T-helper 17 cell (primary cell): ENCODE results near the gene DNAAF3. TPM values are rescaled to one million over a fixed set of nuclear protein-coding genes. Genes with fewer than 3 reads are reported as not detected.
A peak's percentile ranks its signal among the peaks of the same experiment; 100 is the strongest.
"Not testable (repeated sequence)": the region's sequence is repeated elsewhere in the genome, so short reads cannot be mapped to it uniquely, and the experiment has no call there.

Experiments used
- ATAC-seq: fragments of 150-1000 bp; cut with Tn5 transposase; 2 replicates; pipeline ENCODE4 v1.10.0; 2021; ENCODE audit warnings: mild to moderate bottlenecking, moderate library complexity
- DNase-seq, 3 donors: peaks; one replicate each; pipeline versions ENCODE4 v3.0.0 to v3.0.0-alpha.2; 2020 to 2021
- H3K9me3 ChIP-seq: one replicate; pipeline ENCODE4 v1.7.0; 2013; ENCODE audit warnings: low read length, mild to moderate bottlenecking; ENCODE audit not compliant: control insufficient read depth, poor library complexity, severe bottlenecking
- H3K27ac Mint-ChIP-seq: one replicate; pipeline ENCODE4 v1.8.0; 2022; ENCODE audit warnings: mild to moderate bottlenecking, moderate library complexity, mixed read lengths
- H3K27me3 Mint-ChIP-seq: one replicate; pipeline ENCODE4 v1.8.0; 2022; ENCODE audit warnings: mixed read lengths
- H3K36me3 Mint-ChIP-seq: one replicate; pipeline ENCODE4 v1.8.0; 2022; ENCODE audit warnings: low read depth, mixed read lengths
- H3K4me1 Mint-ChIP-seq: one replicate; pipeline ENCODE4 v1.8.0; 2022; ENCODE audit warnings: mild to moderate bottlenecking, mixed read lengths
- H3K4me3 Mint-ChIP-seq: one replicate; pipeline ENCODE4 v1.8.0; 2022; ENCODE audit warnings: mild to moderate bottlenecking, moderate library complexity, mixed read lengths
- total RNA-seq, 4 donors: library from RNA in 2 of 4; stranded (reverse) in 2 of 4; gene quantifications; one replicate each; pipeline ENCODE4 v1.2.3 and lab custom pipeline; 2022 to 2026

Gene DNAAF3
- not detected for total RNA-seq
- 0 reads per million in 2 donors for total RNA-seq (lab: John Stamatoyannopoulos, UW)

DNA sequence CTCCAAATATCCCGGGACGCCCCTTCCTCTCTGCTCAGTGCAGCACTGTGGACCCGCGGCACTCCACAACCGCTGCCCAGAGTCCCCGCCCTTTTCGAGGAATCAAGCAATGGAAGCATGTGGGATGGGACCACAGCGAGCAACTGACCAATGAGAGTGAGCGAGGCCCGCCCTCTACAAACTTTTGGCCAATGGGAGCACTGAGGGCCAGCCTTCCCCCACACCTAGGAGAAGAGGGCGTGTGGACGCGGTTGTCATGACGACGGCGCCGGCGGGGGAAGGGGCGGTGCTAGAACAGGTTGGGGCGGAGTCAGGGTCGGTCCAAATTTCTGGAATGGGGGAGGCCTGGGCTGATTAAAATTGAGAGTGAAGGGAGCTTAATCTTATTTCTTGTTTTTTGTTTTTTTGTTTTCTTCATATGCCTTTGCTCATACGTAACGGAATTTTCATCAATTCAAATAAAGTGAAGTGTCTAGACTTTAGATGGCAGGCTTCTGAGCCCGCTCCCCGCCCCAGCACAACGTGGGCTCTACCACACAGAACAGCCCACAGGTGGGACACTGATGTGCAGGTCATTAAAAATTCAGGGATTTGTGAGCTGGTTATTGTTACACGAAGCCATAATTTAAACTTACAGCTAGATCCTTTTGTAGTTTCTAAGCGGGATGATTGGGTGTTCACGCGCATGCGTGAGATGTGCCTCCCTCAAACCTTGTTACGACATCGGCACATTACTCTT, at the start of gene DNAAF3:
DNAAF3 (minus strand) TSS at position 84 of the 739 bp plus-strand sequence. CDS start 200 bp downstream, outside the sequence.
- peak within 1 kb of the TSS; percentile 37 for H3K4me3 Mint-ChIP-seq
- H3K9me3 ChIP-seq, result no peaks in the 10 kb centered on the region
- DNase-seq, result peak in 2 of 3 donors; percentile 35 to 45
- peaks cover 6% of the 10 kb centered on the region for H3K36me3 Mint-ChIP-seq
- H3K4me1 Mint-ChIP-seq, result peaks cover 12% of the 10 kb centered on the region
- no peak within 1 kb of the TSS for H3K27ac Mint-ChIP-seq
- peaks cover 68% of the 10 kb centered on the region for H3K27me3 Mint-ChIP-seq
- peak; percentile 86 for ATAC-seq

DNA sequence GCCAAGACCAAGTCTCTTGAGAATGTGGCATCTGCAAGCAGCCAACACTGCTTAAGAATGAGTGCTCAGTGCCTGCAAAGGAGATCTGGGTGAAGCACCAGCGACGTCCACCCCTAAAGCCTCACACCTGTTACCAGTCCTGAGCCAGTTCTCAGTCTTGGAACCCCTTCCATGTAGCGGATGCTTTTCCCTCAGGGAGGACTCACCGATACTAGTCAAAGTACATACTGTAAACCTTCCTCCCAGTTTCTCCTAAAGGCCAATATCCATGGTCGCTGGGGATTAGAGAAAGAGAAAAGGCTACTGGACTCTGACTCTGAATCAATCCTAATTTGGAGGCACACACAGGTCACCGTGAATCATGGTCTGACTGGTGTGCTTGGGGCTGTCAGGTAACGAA, 47.1 kb upstream of the DNAAF3 start:
- no peak overlapping the region for H3K27ac Mint-ChIP-seq
- peaks cover 9% of the 10 kb centered on the region for H3K4me1 Mint-ChIP-seq
- DNase-seq (no peak), ATAC-seq (no peak)
- H3K36me3 Mint-ChIP-seq, result peaks cover 5% of the 10 kb centered on the region
- no peaks in the 10 kb centered on the region for H3K9me3 ChIP-seq
- H3K4me3 Mint-ChIP-seq, result no peak overlapping the region
- peaks cover 32% of the 10 kb centered on the region for H3K27me3 Mint-ChIP-seq

DNA sequence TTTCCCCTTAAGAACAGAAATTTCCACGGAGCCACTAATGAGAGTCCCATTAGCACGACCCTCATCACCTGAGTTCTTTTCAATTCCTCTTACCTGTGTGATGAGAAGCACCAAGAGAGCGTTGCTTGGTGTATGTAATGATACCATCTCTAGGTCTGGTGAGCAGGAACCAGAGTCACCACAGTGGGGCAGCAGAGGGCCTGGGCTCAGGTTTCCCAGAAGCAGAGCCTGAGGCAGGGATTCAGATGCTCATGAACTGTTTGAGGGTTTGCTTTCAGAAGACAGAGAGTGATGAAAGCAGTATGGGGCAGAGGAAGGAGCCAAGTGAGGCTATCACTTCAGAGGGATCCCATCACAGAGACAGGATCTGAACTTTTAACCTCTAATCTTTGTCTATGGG, 46.0 kb upstream of the DNAAF3 start:
- ATAC-seq (peak; percentile 33), DNase-seq (no peak)
- Mint-ChIP-seq H3K4me3 (no peak overlapping the region), H3K36me3 (peaks cover 5% of the 10 kb centered on the region), H3K27ac (no peak overlapping the region), H3K27me3 (peaks cover 32% of the 10 kb centered on the region), H3K4me1 (peaks cover 9% of the 10 kb centered on the region)
- H3K9me3 ChIP-seq, result no peaks in the 10 kb centered on the region

DNA sequence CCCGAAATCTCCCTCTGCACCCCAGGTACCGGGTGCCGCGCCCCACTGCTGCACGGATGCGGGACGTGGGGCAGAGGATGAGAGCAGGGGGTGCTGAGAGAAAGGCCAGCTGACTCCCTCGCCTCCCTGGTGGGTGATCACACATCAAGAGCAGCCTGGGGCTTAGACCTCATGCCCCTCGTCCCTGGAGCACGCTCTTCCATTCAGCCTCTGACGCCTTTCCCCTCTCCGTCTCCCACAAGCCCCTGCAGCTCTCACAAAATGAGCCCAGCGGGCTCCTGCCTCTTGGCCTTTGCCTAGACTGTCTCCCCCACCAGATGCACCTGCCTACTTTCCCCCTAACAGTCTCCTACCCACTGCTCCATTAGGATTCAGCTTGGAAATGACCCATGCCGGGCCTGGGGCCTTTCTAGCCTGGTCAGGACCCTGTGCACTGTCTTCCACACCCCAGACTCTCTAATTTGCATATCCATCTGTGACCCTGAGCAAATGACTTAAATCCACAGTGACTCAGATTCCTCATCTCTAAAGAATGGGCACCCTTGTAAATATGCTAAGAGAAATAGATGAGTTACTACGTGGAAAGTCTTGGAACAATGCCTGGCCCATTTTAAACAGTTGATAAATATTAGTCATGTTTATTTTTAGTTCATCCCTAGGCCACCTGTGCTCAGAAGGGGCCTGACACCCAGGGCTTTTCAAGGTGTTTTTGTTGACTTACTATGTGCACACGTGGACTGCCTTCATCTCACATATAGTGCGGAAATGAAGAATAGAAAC, 43.5 kb upstream of the DNAAF3 start:
- Mint-ChIP-seq H3K27me3 (peaks cover 36% of the 10 kb centered on the region), H3K4me3 (no peak overlapping the region), H3K4me1 (peaks cover 4% of the 10 kb centered on the region), H3K36me3 (peaks cover 3% of the 10 kb centered on the region), H3K27ac (no peak overlapping the region)
- DNase-seq, result no peak
- ATAC-seq, result no peak
- no peaks in the 10 kb centered on the region for H3K9me3 ChIP-seq

GRCh38 chr19:55208880-55209692, 42.7 kb upstream of the DNAAF3 start, which contains the start of gene PTPRH:
Gene PTPRH (minus strand): TSS chr19:55209501. CDS start chr19:55209433, 68 bp downstream.
- no peak within 1 kb of the TSS for H3K4me3 Mint-ChIP-seq
- H3K36me3 Mint-ChIP-seq, result peaks cover 3% of the 10 kb centered on the region
- H3K27me3 Mint-ChIP-seq, result peaks cover 38% of the 10 kb centered on the region
- no peak within 1 kb of the TSS for H3K27ac Mint-ChIP-seq
- ATAC-seq, result no peak
- H3K4me1 Mint-ChIP-seq, result peaks cover 4% of the 10 kb centered on the region
- no peaks in the 10 kb centered on the region for H3K9me3 ChIP-seq
- DNase-seq, result no peak

DNA sequence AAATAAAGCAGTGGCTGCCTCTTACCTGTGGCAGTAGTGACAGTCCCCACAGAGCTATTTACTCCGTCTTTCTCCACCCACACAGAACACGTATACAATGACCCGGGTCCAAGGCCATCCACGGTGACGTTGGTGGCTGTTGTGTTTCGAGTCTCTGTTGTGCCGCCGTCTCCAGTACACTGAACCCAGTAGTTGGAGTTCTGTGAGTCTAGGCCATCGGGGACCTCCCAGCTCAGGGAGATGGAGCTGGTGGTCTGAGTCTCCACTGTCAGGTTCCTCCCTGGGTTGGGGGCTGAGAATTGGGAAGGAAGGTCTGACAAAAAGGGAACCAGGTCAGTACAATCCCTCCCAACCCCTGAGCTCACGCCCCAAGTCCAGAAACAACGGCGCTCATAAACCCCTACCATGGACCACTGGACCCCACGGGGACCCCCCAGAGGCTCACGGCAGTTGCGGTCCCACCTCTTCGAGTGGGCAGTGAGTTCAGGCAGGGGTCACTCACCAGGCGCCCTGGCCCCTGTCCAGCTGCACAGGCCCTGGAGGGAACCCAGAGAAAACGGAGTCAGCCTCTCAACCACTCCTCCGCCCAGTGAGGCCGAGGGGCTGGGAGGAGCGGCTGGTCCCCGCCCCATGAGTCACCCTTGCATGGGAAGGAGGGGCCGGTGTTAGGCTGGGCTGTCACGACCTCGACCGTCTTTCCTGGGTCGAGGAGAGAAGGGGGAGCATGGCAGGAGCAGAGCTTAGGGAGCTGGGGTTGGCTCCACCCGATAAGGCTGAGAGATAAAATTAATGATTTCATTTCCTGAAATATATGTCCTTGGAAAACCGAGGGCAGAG, 40.5 kb upstream of the DNAAF3 start:
- no peaks in the 10 kb centered on the region for H3K9me3 ChIP-seq
- Mint-ChIP-seq H3K4me3 (no peak overlapping the region), H3K36me3 (peaks cover 3% of the 10 kb centered on the region), H3K4me1 (peaks cover 4% of the 10 kb centered on the region), H3K27ac (no peak overlapping the region), H3K27me3 (peaks cover 49% of the 10 kb centered on the region)
- DNase-seq (no peak), ATAC-seq (no peak)

GRCh38 chr19:55202199-55202598, 35.8 kb upstream of the DNAAF3 start:
- not testable (repeated sequence) for H3K36me3 Mint-ChIP-seq, H3K27ac Mint-ChIP-seq, H3K9me3 ChIP-seq, DNase-seq, H3K4me1 Mint-ChIP-seq, H3K4me3 Mint-ChIP-seq, ATAC-seq
- H3K27me3 Mint-ChIP-seq, result peaks cover 57% of the 10 kb centered on the region

DNA sequence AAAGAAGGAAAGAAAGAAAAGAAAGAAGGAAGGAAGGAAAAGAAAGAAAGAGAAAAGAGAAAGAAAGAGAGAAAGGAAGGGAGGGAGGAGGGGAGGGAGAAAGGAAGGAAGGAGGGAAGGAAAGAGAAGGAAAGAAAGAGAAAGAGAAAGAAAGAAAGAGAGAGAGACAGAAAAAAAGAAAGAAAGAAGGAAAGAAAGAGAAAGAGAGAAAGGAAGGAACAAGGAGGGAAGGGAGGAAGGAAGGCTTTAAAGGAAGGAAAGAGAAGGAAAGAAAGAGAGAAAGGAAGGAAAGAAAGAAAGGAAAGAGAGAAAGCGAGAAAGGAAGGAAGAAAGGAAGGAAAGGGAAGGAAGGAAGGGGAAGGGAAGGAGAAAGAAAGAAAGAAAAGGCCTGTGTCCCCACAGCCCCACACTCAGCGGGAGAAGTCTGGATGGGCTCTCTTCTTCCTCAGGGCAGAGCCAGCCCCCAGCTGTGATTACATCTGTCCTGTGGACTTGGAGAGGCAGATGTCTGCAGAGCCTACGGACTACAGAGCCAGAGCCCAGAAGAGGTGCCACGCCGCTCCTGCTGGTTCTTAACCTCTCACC, 33.3 kb upstream of the DNAAF3 start:
- DNase-seq (no peak), ATAC-seq (no peak)
- H3K4me3 Mint-ChIP-seq, result no peak overlapping the region
- no peak overlapping the region for H3K27ac Mint-ChIP-seq
- peaks cover 2% of the 10 kb centered on the region for H3K36me3 Mint-ChIP-seq
- no peaks in the 10 kb centered on the region for H3K4me1 Mint-ChIP-seq
- H3K9me3 ChIP-seq, result no peaks in the 10 kb centered on the region
- peaks cover 36% of the 10 kb centered on the region for H3K27me3 Mint-ChIP-seq

DNA sequence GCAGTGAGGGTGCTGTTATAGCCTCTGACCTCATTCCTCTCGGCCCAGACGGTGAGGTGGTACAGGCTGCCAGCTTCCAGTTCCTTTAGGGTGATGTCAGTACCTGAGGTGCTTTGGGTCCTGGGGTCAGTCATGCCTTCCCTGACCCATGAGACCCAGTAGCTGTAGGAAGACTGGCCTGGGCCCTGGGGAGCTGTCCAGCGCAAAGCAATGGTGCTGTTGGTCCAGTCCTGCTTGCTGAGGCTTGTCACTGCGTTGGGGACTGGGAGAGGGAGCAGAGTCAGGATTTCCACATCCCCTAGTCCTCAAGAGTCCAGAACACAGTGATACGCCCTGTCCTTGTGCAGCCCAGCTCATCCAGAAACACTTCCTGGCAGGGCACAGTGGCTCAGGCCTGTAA, 32.2 kb upstream of the DNAAF3 start:
- DNase-seq, result no peak
- no peak for ATAC-seq
- Mint-ChIP-seq H3K4me3 (no peak overlapping the region), H3K27me3 (peaks cover 27% of the 10 kb centered on the region), H3K36me3 (peaks cover 2% of the 10 kb centered on the region), H3K4me1 (no peaks in the 10 kb centered on the region), H3K27ac (no peak overlapping the region)
- no peaks in the 10 kb centered on the region for H3K9me3 ChIP-seq

- ATAC-seq, result no peak
Observed at GRCh38 chr19:55197528-55197927, 31.1 kb upstream of the DNAAF3 start.

GRCh38 chr19:55196803-55197202, 30.4 kb upstream of the DNAAF3 start:
- H3K36me3 Mint-ChIP-seq, result peaks cover 2% of the 10 kb centered on the region
- peaks cover 27% of the 10 kb centered on the region for H3K27me3 Mint-ChIP-seq
- ATAC-seq, result no peak
- H3K9me3 ChIP-seq, result no peaks in the 10 kb centered on the region
- DNase-seq, result no peak
- H3K4me3 Mint-ChIP-seq, result no peak overlapping the region
- no peak overlapping the region for H3K27ac Mint-ChIP-seq
- no peaks in the 10 kb centered on the region for H3K4me1 Mint-ChIP-seq

More at GRCh38 chr19:55197528-55197927, 31.1 kb upstream of the DNAAF3 start:
- Mint-ChIP-seq H3K27ac (no peak overlapping the region), H3K4me3 (no peak overlapping the region), H3K4me1 (no peaks in the 10 kb centered on the region), H3K36me3 (peaks cover 2% of the 10 kb centered on the region), H3K27me3 (peaks cover 28% of the 10 kb centered on the region)
- DNase-seq, result no peak
- H3K9me3 ChIP-seq, result no peaks in the 10 kb centered on the region

GRCh38 chr19:55193481-55193880, 27.1 kb upstream of the DNAAF3 start:
- no peak overlapping the region for H3K27ac Mint-ChIP-seq
- H3K4me1 Mint-ChIP-seq, result peaks cover 3% of the 10 kb centered on the region
- peaks cover 24% of the 10 kb centered on the region for H3K27me3 Mint-ChIP-seq
- H3K4me3 Mint-ChIP-seq, result no peak overlapping the region
- no peak for ATAC-seq
- H3K36me3 Mint-ChIP-seq, result no peaks in the 10 kb centered on the region
- no peak for DNase-seq
- no peaks in the 10 kb centered on the region for H3K9me3 ChIP-seq
